Parathyroid adenoma (tissue), 2 donors: ENCODE measurements around the gene ZNF689.

Source experiments
- H2AFZ ChIP-seq: fragments of 300-600 bp; sonication (generic); one replicate; pipeline ENCODE4 v1.7.0; 2017; ENCODE audit warnings: antibody characterized with exemption, mild to moderate bottlenecking
- H3K27ac ChIP-seq: fragments of 300-600 bp; sonication (generic); one replicate; pipeline ENCODE4 v1.7.0; 2017
- H3K27me3 ChIP-seq: fragments of 300-600 bp; sonication (generic); one replicate; pipeline ENCODE4 v1.7.0; 2017; ENCODE audit warnings: low read length; ENCODE audit not compliant: control insufficient read depth, insufficient read depth
- H3K36me3 ChIP-seq: fragments of 300-600 bp; sonication (generic); one replicate; pipeline ENCODE4 v1.7.0; 2017; ENCODE audit warnings: low read length; ENCODE audit not compliant: control insufficient read depth, insufficient read depth
- H3K4me1 ChIP-seq: fragments of 300-600 bp; sonication (generic); one replicate; pipeline ENCODE4 v1.7.0; 2017; ENCODE audit warnings: control low read depth
- H3K4me2 ChIP-seq: fragments of 300-600 bp; sonication (generic); one replicate; pipeline ENCODE4 v1.7.0; 2017; ENCODE audit warnings: low read length
- H3K4me3 ChIP-seq: fragments of 300-600 bp; sonication (generic); one replicate; pipeline ENCODE4 v1.7.0; 2017; ENCODE audit warnings: low read depth, low read length
- H3K79me2 ChIP-seq: fragments of 300-600 bp; sonication (generic); one replicate; pipeline ENCODE4 v1.7.0; 2017; ENCODE audit warnings: control low read depth
- H3K9ac ChIP-seq: fragments of 300-600 bp; sonication (generic); one replicate; pipeline ENCODE4 v1.7.0; 2017; ENCODE audit warnings: mild to moderate bottlenecking
- H3K9me3 ChIP-seq: fragments of 300-600 bp; sonication (generic); one replicate; pipeline ENCODE4 v1.7.0; 2017; ENCODE audit warnings: low read length; ENCODE audit not compliant: control insufficient read depth
- TF ChIP-seq, protein P1 (sequence below): fragments of 300-600 bp; sonication (generic); IDR thresholded peaks from one replicate; pipeline ENCODE4 v1.7.0; 2017; ENCODE audit warnings: antibody characterized with exemption, mild to moderate bottlenecking
- donor health status: primary hyperparathyroidism.

Gene ZNF689

DNA sequence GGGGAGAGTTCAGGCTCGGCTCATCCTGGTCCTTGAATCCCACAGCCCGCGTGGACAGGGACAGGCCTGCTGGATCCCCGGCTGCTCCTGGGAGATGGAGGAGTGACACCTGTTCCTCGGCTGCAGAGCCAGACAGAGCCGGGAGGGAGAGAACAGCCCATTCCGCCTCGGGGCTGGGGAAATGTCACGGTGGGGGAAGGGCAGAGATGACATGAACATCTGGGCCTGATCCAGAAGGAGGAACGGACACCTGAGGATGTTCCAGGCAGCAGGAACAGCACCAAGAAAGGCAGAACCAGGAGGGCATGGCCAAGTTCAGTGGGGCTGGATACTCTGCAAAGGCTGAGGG is 54.1 kb downstream of the ZNF689 start:
- H3K27ac ChIP-seq, result no peak overlapping the region
- H3K4me1 ChIP-seq, result peaks cover 3% of the 10 kb centered on the region
- TF ChIP-seq, protein P1, sequence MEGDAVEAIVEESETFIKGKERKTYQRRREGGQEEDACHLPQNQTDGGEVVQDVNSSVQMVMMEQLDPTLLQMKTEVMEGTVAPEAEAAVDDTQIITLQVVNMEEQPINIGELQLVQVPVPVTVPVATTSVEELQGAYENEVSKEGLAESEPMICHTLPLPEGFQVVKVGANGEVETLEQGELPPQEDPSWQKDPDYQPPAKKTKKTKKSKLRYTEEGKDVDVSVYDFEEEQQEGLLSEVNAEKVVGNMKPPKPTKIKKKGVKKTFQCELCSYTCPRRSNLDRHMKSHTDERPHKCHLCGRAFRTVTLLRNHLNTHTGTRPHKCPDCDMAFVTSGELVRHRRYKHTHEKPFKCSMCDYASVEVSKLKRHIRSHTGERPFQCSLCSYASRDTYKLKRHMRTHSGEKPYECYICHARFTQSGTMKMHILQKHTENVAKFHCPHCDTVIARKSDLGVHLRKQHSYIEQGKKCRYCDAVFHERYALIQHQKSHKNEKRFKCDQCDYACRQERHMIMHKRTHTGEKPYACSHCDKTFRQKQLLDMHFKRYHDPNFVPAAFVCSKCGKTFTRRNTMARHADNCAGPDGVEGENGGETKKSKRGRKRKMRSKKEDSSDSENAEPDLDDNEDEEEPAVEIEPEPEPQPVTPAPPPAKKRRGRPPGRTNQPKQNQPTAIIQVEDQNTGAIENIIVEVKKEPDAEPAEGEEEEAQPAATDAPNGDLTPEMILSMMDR, result no peak
- H3K79me2 ChIP-seq, result peaks cover 8% of the 10 kb centered on the region
- no peak overlapping the region for H2AFZ ChIP-seq
- no peaks in the 10 kb centered on the region for H3K27me3 ChIP-seq
- H3K9ac ChIP-seq, result no peak overlapping the region
- no peaks in the 10 kb centered on the region for H3K9me3 ChIP-seq
- H3K36me3 ChIP-seq, result no peaks in the 10 kb centered on the region
- H3K4me3 ChIP-seq, result no peak overlapping the region
- no peak overlapping the region for H3K4me2 ChIP-seq

DNA sequence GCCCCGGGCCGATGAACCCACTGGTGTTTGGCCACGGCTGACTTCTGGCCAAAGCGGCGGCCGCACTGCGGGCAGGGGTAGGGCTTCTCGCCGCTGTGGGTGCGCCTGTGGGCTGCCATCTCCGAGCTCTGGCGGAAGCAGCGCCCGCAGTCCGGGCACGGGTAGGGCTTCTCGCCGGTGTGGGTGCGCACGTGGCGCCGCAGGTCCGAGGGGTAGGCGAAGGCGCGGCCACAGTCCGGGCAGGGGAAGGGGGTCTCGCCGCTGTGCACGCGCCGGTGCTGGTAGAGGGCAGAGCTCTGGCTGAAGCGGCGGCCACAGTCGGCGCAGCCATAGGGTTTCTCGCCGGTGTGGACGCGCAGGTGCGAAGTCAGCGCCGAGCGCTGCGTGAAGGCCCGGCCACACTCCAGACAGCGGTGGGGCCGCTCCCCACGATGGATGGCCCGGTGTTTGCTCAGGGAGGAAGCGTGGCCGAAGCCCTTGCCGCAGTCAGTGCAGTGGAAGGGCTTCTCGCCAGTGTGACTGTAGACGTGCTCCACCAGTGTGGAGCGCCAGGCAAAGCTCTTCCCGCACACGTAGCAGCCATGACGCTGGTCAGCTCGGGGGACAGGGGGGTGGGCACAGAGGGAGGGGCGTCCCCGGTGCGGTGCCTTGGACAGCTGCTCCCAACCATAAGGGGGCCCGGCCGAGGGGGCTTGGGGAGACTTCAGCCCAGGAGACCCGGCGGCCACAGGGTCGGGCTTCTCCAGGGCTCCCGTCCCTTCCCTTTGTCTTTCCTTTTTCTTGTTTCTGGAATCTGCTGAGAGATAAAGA is 54.7 kb downstream of the ZNF689 start:
- H3K9ac ChIP-seq, result no peak overlapping the region
- H3K4me2 ChIP-seq, result no peak overlapping the region
- H2AFZ ChIP-seq, result no peak overlapping the region
- H3K36me3 ChIP-seq, result no peaks in the 10 kb centered on the region
- no peak overlapping the region for H3K4me3 ChIP-seq
- H3K9me3 ChIP-seq, result no peaks in the 10 kb centered on the region
- H3K27me3 ChIP-seq, result no peaks in the 10 kb centered on the region
- H3K79me2 ChIP-seq, result peaks cover 8% of the 10 kb centered on the region
- H3K4me1 ChIP-seq, result peaks cover 3% of the 10 kb centered on the region
- H3K27ac ChIP-seq, result no peak overlapping the region
- TF ChIP-seq, protein P1, result no peak

DNA sequence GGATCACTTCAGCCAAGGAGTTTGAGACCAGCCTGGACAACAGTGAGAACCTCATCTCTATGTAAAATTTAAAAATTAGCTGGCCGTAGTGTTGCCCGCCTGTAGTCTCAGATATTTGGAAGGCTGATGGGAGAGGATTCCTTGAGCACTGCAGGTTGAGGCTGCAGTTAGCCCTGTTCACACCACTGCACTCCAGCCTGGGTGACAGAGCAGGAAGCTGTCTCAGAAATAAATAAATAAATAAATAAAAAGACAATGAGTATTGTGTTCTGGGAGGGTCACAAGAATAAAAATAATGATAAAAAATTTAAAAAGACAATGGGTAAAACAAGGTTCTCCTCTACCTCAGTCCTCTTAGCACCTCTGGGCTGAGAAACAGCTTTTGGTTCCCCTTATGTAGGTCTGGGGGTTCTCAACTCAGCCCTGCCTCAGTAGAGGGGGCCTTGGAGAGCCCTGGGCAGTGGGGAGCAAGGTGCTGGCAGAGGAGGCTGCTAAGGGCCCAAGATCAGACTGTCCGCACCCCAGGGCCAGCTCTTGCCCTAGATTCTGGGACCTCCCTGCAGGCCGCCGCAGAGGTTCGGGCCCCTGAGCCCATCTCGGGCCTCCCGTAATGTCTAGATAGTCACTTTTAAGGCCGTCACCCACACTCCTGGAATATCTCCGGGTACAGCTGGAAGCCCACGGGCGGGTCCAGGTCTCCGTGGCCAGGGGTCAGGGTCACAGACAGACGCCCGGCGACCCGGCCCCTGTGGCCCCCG is 55.5 kb downstream of the ZNF689 start:
- H3K36me3 ChIP-seq, result no peaks in the 10 kb centered on the region
- H3K27ac ChIP-seq, result no peak overlapping the region
- H3K4me1 ChIP-seq, result peaks cover 3% of the 10 kb centered on the region
- no peak overlapping the region for H3K9ac ChIP-seq
- H3K27me3 ChIP-seq, result no peaks in the 10 kb centered on the region
- TF ChIP-seq, protein P1, result no peak
- H3K79me2 ChIP-seq, result peaks cover 8% of the 10 kb centered on the region
- no peaks in the 10 kb centered on the region for H3K9me3 ChIP-seq
- H2AFZ ChIP-seq, result no peak overlapping the region
- H3K4me2 ChIP-seq, result no peak overlapping the region
- H3K4me3 ChIP-seq, result no peak overlapping the region

DNA sequence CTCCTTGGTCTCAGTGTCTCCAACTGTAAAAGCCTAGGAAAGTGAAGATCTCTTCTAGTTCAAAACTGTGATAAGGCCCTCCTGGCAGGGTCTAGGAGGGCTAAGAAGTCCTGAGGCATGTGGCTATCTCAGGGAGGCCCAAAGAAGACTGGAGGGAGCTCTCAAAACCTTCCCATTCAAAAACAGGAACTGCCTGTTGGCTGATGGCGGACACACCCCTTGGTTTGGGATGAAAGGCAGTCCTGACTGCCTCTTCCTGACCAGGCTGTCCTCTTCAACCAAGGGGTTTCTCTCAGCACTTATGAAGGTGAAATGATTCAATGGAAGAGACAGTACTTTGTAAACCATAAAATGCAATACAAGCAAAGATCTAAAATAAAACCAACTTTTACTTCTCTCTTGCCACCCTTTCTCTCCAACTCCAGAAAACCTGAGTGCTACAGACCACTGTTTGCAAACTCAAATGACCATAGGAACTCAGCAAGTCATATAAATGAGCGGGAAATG is 56.7 kb downstream of the ZNF689 start:
- Histone ChIP-seq H3K79me2 (peaks cover 8% of the 10 kb centered on the region), H2AFZ (no peak overlapping the region), H3K27ac (no peak overlapping the region), H3K4me1 (peaks cover 3% of the 10 kb centered on the region), H3K9me3 (no peaks in the 10 kb centered on the region), H3K27me3 (no peaks in the 10 kb centered on the region), H3K4me2 (no peak overlapping the region), H3K4me3 (no peak overlapping the region), H3K9ac (no peak overlapping the region), H3K36me3 (no peaks in the 10 kb centered on the region)
- TF ChIP-seq, protein P1, result no peak
